HG03135 (cell line): ENCODE results near the gene ING1.
A peak's percentile ranks its signal among the peaks of the same experiment; 100 is the strongest.
"Not testable (repeated sequence)": the region's sequence is repeated elsewhere in the genome, so short reads cannot be mapped to it uniquely, and the experiment has no call there.

Source experiments
- ATAC-seq: cut with Tn5 transposase; IDR thresholded peaks from one replicate; pipeline ENCODE4 v1.9.1; 2021; ENCODE audit warnings: mild to moderate bottlenecking, moderate library complexity; ENCODE audit not compliant: unreplicated experiment

Gene ING1

DNA sequence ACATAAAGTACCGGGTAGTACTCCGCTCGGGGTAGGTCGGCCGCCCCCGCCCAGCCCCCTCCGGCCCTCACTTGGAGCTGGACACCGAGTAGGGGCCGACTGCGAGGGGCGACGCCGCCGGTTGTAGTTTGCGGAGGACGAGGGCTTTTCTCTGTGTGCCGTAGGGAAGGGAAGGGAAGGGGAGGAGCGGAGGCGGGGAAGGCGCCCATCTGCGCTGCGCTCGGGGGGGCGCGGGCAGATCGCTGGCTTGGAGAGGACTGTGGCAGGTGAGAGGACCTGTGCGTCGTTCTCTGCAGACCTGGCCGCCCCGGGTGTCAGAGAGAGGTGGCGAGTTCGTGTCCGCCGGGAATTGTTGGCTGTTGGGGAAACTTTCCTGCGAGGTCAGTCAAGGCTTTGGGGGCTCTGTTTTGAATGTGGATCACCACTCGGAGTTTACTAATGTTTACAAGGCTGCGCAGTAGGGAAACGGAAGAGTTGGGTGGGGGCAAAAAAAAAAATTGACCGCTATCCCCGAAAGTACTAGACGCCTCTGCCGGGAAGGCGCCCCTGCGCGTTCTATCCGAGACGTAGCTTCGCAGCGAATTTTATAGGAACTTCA, 1.4 kb downstream of the ING1 start:
- ATAC-seq, result no peak

- peak; percentile 53 for ATAC-seq
Observed at GRCh38 chr13:110715395-110716246, 2.1 kb downstream of the ING1 start.

DNA sequence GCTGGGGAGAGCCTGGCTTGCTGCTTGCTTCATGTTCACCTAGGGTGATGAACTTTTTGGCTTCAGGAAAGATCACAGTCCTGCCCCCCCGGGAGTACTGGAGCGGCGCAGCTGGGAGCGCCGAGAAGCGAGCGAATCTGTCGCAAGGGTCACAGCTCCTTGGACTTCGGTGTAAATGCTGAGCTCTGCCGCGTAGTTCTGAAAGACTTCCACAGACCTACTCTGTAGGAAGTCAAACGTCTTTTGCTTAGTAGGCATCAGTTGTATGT, 2.7 kb downstream of the ING1 start:
- ATAC-seq, result no peak

GRCh38 chr13:110719036-110719710, 5.7 kb downstream of the ING1 start:
- ATAC-seq, result no peak

- ATAC-seq, result no peak
Observed at GRCh38 chr13:110722971-110723370, 9.5 kb downstream of the ING1 start.

GRCh38 chr13:110723598-110723997, 10.1 kb downstream of the ING1 start:
- ATAC-seq, result no peak

- ATAC-seq, result not testable (repeated sequence)
Observed at GRCh38 chr13:110726153-110726552, 12.7 kb downstream of the ING1 start.

- no peak for ATAC-seq
Observed at GRCh38 chr13:110726726-110727125, 13.2 kb downstream of the ING1 start.

DNA sequence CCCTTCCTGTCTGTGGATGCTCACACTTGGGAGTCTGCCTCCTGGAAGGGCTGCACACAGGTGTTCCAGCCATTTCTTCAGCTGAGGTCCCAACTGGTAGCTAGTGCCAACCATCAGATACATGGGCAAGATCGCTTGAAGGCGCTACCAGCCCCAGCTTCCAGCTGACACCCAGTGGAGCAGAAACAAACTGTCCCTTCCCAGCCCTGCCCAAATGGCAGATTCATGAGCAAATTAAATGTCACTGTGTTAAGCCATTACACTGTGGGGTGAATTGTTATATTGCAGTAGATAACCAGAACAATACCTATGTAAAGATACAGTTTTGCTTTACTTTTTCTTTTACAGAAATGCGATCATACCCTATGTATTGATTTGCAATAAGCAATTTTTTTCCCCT, 17.6 kb downstream of the ING1 start:
- no peak for ATAC-seq

DNA sequence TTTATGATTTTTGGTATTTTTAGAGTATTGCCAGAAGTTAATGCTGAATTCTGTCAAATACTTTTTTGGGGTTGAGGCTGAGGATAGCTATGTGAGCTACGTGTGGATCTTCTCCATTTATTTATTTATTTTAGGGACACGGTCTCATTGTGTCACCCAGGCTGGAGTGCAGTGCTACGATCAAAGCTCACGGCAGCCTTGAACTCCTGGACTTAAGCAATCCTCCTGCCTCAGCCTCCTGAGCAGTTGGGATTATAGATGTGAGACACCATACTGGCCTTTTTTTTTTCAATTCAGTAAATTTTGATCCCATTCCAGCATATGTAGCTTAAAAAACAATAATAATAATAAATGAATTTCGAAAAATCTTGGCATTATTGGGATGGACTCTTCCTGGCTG, 21.1 kb downstream of the ING1 start:
- no peak for ATAC-seq

- ATAC-seq, result no peak
Observed at GRCh38 chr13:110737555-110737954, 24.1 kb downstream of the ING1 start.

- no peak for ATAC-seq
Observed at GRCh38 chr13:110743687-110744086, 30.2 kb downstream of the ING1 start.

DNA sequence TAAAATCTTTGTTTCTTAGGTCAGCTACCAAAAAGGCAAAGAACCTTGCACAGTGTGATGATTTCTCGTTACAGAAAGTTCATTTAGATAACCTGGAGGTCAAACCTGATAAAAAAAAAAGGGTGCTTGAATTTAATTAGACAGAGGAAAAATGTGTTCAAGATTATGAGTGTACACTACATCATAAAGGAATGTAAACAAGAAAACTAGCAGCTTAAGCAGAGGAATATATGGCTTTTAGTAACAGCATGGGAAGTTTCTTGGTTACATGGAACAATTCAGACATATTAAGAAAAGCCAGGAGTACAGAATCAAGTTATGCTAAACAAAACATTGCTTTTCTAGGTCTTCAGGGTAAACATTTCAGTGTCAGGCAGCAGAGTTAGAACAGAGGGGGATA, 32.9 kb downstream of the ING1 start:
- no peak for ATAC-seq

DNA sequence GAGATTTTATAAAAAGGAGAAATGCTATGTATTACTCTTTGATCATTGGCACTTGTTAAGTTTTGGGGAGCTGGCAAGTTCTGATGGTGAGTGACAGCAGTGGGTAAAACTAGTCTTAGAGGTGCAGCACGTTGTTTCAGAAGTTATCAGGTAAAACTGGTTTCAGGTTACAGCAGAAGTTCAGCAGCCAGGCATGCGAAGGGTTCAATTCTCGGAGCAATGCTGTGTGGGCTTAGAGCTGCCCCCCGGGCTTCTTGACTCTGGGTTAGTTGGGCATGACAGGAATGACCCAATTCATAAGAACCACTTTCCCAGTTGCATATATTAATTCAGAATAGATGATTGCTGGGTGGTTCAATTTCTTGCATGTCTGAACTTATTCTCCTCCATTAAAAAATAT, 34.8 kb downstream of the ING1 start:
- ATAC-seq, result no peak

GRCh38 chr13:110756219-110756631, 42.7 kb downstream of the ING1 start:
- ATAC-seq, result no peak

- ATAC-seq, result no peak
Observed at GRCh38 chr13:110757296-110757695, 43.8 kb downstream of the ING1 start.

DNA sequence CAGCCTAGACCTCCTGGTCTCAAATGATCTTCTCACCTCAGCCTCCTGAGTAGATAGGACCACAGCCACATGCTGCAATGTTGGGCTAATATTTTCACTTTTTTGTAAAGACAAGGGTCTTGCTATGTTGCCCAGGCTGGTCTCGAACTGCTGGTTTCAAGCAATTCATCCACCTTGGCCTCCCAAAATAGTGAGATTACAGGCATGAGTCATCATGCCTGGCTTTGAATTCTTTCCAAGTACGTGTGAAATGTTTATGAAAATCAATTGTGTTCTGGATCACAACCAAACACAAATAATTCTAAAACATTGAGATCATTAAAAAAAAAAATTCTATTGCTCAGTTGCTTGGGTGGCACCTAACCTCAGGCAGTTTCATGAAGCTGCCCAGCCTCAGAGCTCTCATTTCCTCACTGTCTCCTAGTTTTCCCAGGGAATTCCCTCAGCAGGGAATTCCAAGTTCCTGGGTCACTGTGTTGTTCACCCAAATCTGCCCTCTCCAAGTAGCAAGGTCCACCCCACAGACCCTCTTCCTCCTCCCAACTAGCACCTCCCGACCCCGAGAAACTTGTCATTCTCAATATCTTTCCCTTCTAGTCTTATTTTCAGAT, 44.8 kb downstream of the ING1 start:
- ATAC-seq, result no peak

DNA sequence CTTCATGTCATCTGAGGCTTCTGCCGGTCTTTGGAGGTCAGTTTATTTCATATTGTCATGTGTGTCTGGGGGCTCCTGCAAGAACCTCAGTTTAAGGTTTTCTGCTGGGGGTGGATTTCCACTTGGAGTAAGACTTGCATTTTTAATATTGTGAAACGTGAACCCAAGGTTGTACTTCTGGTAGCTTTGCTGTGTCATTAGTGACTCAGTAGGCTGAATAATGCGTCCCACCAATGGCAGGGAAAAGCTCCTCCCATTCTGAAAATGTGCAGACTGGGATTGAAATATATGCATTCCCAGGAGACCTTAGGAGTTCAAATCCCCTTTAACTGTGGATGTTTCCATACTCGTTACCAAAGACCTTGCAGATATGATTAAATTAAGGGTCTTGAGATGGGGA, 46.2 kb downstream of the ING1 start:
- no peak for ATAC-seq

- ATAC-seq, result no peak
Observed at GRCh38 chr13:110760611-110761010, 47.1 kb downstream of the ING1 start.

DNA sequence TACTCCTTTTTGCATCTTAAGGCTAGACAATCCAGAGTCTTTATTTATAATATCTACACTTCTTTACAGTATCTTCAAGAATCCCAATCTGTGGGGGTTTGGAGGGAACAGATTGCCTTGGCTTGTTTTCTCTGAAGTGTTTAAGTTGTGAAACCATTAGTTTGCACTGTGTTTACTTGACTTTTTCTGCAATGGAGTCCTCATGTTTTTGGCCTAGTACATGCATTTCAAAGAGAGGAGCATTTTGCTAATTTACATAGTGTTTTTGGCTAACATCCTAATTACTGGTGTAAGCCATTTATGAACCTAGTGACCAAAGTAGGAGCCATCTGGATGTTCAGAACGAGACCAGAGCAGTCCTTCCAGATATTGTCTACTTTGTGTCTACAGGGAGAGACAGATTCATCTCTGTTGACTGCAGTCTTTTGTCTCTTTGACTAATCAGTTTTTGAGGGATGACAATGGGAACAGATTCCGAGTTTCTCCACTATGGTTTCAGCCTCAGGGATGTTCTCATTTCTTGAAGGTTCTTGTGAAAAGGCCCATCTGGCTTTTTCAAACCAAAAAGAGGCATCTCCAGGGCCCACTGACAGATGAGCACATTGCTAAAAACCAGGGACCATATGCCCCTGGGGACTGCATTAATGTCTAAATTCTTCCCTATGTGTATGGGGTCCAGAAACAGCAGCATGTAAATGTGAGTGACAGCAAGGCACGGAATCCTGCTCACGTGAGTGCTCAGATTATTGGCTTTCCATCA, 53.4 kb downstream of the ING1 start:
- ATAC-seq, result no peak

DNA sequence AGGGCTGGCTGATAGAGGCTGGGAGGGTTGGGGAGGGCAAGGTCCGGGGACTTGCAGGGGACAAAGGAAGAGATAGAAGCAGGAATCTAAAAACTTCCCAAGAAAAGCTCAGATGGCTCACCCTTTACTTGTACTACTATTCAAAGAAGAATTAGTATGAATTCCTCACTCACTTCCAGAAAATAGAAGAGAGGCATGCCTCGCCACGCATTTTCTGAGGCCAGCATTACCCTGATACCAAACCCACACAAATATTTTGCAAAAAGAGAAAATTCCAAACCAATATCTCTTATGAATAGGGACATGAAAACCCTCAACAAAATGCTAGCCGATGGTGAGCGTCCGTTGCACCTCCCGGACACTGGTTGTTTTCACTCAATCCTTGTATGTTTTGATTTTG, 54.0 kb downstream of the ING1 start:
- ATAC-seq, result no peak
